Adrenal gland (tissue), 12 donors: ENCODE results near the gene TAGLN. TPM values are rescaled to one million over a fixed set of nuclear protein-coding genes. Genes with fewer than 3 reads are reported as not detected.

Experiments used
- DNase-seq, 7 donors: peaks; one replicate each; pipeline ENCODE4 v3.0.0-alpha.2; 2019 to 2020
- H3K27ac ChIP-seq, 5 donors: fragments of 200-600 bp; sonication (generic) in 4 of 5; 1 replicate in 3 of 5; 2 replicates in 2 of 5; pipeline versions ENCODE4 v1.5.1 to v1.8.0; 2016 to 2020; ENCODE audit warnings: mild to moderate bottlenecking in 1 of 5
- H3K27me3 ChIP-seq: fragments of 200-600 bp; 2 replicates; pipeline ENCODE4 v1.8.0; 2021
- H3K36me3 ChIP-seq, 2 donors: fragments of 200-600 bp; replicated peaks in 1 of 2; 1 replicate in 1 of 2; 2 replicates in 1 of 2; pipeline versions ENCODE4 v1.5.1 to v1.8.0; 2018 to 2022
- H3K4me1 ChIP-seq, 2 donors: fragments of 200-600 bp; replicated peaks in 1 of 2; 1 replicate in 1 of 2; 2 replicates in 1 of 2; pipeline versions ENCODE4 v1.5.1 to v1.8.0; 2018 to 2021
- H3K4me3 ChIP-seq, 4 donors: fragments of 200-600 bp; sonication (generic) in 3 of 4; one replicate each; pipeline ENCODE4 v1.5.1; 2016 to 2018
- H3K9me3 ChIP-seq, 3 donors: fragments of 200-600 bp; sonication (generic) in 1 of 3; replicated peaks in 1 of 3; 1 replicate in 2 of 3; 2 replicates in 1 of 3; pipeline versions ENCODE4 v1.5.1 to v1.8.0; 2016 to 2021
- POLR2A ChIP-seq, 2 donors: fragments of 450-650 bp; IDR thresholded peaks; one replicate each; pipeline ENCODE4 v1.6.1; 2017; ENCODE audit warnings: antibody characterized with exemption in 2 of 2, mild to moderate bottlenecking in 2 of 2, moderate library complexity in 1 of 2
- WGBS, 4 donors: extraction: QIAGEN DNeasy Blood & Tissue Kit in 2 of 4; methylation state at CpG; one replicate each; pipeline versions ENCODE4 v1.1.5 to v1.1.7; 2013 to 2017; 5-methylcytosine and 5-hydroxymethylcytosine counted together
- intact Hi-C, 2 donors: fragments of 100-400 bp; cut with DNase I; formaldehyde crosslinking; loops; one replicate each; pipeline versions ENCODE4 v1.14.1 to v1.15.0; 2022 to 2023
- polyA plus RNA-seq, 3 donors: library from polyadenylated mRNA; stranded (reverse); fragments of 200-250 nt in 2 of 3; fragments of 350-450 nt in 1 of 3; fragmentation: Illumina TruSeq in 1 of 3; extraction: RNeasy Lipid Tissue Mini Kit (QIAGEN cat#74804) in 1 of 3; gene quantifications; one replicate each; pipeline ENCODE4 v1.2.3, GENCODE V29; 2013 to 2014
- total RNA-seq, 9 donors: library from RNA; depleted of rRNA in 4 of 9; stranded (reverse); fragments of >200 nt in 4 of 9; fragments of 120-200 nt in 1 of 9; fragmentation: NEBNext Ultra II Directional in 1 of 9; extraction: Animal tissue kit (Norgen Biotek cat#: 25700) in 1 of 9; gene quantifications; one replicate each; pipeline versions ENCODE4 v1.1.0 to v1.2.4, GENCODE V29; 2013 to 2023
- TF ChIP-seq, protein P1 (sequence below), 6 experiments: fragments of 450-650 bp in 4 of 6; fragments of 200-600 bp in 2 of 6; sonication (generic) in 1 of 6; IDR thresholded peaks; 1 replicate in 5 of 6; 2 replicates in 1 of 6; pipeline versions ENCODE4 v1.5.1 to v1.8.0; 2016 to 2021; ENCODE audit warnings: antibody characterized with exemption in 6 of 6, mild to moderate bottlenecking in 2 of 6, moderate library complexity in 1 of 6
- donor health status: healthy with polysubstance abuse.
- donor health status: Bipolar disorder and iron deficiency.
- donor health status: DM: yes; HTN: yes; CAD: no.
- donor health status: DM: no; HTN: no; CAD: no.
- donor health status: DM: no; HTN: no; CAD: no.
- donor health status: DM: yes; HTN: yes; CAD: no.

TAGLN gene
- total and polyA plus RNA-seq, 12 donors = 37.1 to 1,290 (median 739) TPM

- H3K27ac ChIP-seq = no peak overlapping the region
- no peak overlapping the region for H3K4me3 ChIP-seq
- peaks cover 20 to 21% of the 10 kb centered on the region in 2 donors for H3K4me1 ChIP-seq
- TF ChIP-seq, protein P1, sequence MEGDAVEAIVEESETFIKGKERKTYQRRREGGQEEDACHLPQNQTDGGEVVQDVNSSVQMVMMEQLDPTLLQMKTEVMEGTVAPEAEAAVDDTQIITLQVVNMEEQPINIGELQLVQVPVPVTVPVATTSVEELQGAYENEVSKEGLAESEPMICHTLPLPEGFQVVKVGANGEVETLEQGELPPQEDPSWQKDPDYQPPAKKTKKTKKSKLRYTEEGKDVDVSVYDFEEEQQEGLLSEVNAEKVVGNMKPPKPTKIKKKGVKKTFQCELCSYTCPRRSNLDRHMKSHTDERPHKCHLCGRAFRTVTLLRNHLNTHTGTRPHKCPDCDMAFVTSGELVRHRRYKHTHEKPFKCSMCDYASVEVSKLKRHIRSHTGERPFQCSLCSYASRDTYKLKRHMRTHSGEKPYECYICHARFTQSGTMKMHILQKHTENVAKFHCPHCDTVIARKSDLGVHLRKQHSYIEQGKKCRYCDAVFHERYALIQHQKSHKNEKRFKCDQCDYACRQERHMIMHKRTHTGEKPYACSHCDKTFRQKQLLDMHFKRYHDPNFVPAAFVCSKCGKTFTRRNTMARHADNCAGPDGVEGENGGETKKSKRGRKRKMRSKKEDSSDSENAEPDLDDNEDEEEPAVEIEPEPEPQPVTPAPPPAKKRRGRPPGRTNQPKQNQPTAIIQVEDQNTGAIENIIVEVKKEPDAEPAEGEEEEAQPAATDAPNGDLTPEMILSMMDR (IDR thresholded peaks at IDR 0.05) = no peak
- TF ChIP-seq POLR2A (IDR thresholded peaks at IDR 0.05) = no peak
- intact Hi-C loops = loop anchor here (2.0 kb wide), 1 partner anchor 43 kb away; no protein-coding TSS in a partner anchor
- no peaks in the 10 kb centered on the region for H3K27me3 ChIP-seq
- WGBS, 4 donors = 88 to 96% (median 92%) methylated on average over 7 to 11 of the region's 11 CpGs
- peaks cover 0 to 47% of the 10 kb centered on the region in 2 donors for H3K36me3 ChIP-seq
- H3K9me3 ChIP-seq = no peaks in the 10 kb centered on the region
- peak in 4 of 7 donors; percentile 9 to 46 (median 11) for DNase-seq
Observed at GRCh38 chr11:117183724-117184349, 15.3 kb upstream of the TAGLN start.

DNA sequence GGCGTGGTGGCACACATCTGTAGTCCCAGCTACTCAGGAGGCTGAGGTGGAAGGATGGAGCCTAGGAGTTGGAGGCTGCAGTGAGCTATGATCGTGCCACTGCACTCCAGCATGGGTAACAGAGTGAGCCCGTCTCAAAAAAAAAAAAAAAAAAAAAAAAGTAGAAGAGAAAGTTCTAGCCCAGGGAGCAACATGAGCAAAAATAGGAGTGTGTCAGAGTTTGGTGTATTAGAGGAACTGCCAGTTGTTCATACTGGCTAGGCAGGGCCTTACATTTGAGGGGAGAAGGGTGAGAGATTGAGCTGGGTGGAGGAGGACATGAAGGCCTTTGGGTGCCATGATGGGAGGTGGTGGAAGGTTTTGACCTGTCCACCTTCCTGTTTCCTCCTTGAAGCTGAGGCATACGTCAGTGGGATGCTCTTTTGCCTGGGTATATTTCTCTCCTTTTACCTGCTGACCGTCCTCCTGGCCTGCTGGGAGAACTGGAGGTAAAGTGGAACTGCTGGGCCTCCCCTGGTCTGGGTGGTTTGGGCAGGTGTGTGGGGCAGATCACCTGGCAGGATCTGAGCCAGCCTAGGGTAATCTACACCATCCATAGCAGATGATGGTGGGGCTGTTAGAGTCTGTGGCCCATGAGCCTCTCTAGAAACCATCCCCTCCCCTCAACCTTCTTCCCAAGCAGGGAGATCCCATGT is 13.3 kb upstream of the TAGLN start:
- Histone ChIP-seq H3K27me3 (no peaks in the 10 kb centered on the region), H3K36me3 (peaks cover 0 to 67% of the 10 kb centered on the region in 2 donors), H3K27ac (peak overlapping the region in 2 of 5 donors; percentile 16 to 45), H3K9me3 (no peaks in the 10 kb centered on the region), H3K4me1 (peaks cover 3 to 7% of the 10 kb centered on the region in 2 donors), H3K4me3 (no peak overlapping the region)
- intact Hi-C loops = loop anchor here in 1 of 2 donors (2.0 kb wide), 1 partner anchor 41 kb away; no protein-coding TSS in a partner anchor
- DNase-seq = no peak
- TF ChIP-seq POLR2A (IDR thresholded peaks at IDR 0.05) = no peak
- TF ChIP-seq, protein P1 (IDR thresholded peaks at IDR 0.05) = no peak
- WGBS, 4 donors = 77 to 87% (median 82%) methylated on average over 5 of the region's 5 CpGs

DNA sequence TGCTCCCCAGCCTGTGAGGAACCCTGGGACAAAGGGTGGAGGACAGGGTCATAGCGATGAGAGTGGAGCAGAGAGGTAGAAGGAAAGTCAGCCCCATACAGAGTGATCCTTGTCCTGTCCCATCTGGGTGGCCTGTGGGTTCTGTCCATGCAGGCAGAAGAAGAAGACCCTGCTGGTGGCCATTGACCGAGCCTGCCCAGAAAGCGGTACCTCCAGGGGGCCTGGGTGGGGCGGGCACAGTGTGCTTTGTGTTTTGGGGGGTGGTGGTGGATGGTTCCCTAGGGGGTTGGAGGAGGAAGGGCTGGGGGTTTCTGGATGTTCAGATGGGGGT is 12.8 kb upstream of the TAGLN start:
- Histone ChIP-seq H3K27me3 (no peaks in the 10 kb centered on the region), H3K36me3 (peaks cover 0 to 72% of the 10 kb centered on the region in 2 donors), H3K9me3 (no peaks in the 10 kb centered on the region), H3K4me3 (no peak overlapping the region), H3K4me1 (peaks cover 0 to 2% of the 10 kb centered on the region in 2 donors), H3K27ac (peak overlapping the region in 2 of 5 donors; percentile 16 to 45)
- 89 to 97% (median 95%) methylated on average over 4 of the region's 4 CpGs for WGBS, 4 donors
- no peak for TF ChIP-seq POLR2A (IDR thresholded peaks at IDR 0.05)
- TF ChIP-seq, protein P1 (IDR thresholded peaks at IDR 0.05) = no peak
- intact Hi-C loops = no loop called here
- DNase-seq = peak in 1 of 7 donors; percentile 13

- 58 to 67% (median 61%) methylated on average over 6 of the region's 6 CpGs for WGBS, 4 donors
- H3K4me3 ChIP-seq = no peak overlapping the region
- no peak for TF ChIP-seq POLR2A (IDR thresholded peaks at IDR 0.05)
- TF ChIP-seq, protein P1 (IDR thresholded peaks at IDR 0.05) = no peak
- intact Hi-C loops = no loop called here
- peak overlapping the region in 2 of 5 donors; percentile 5 to 45 for H3K27ac ChIP-seq
- no peaks in the 10 kb centered on the region for H3K4me1 ChIP-seq
- H3K36me3 ChIP-seq = peaks cover 0 to 77% of the 10 kb centered on the region in 2 donors
- no peaks in the 10 kb centered on the region for H3K27me3 ChIP-seq
- DNase-seq = peak in 6 of 7 donors; percentile 7 to 54 (median 28)
- H3K9me3 ChIP-seq = no peaks in the 10 kb centered on the region
Observed at GRCh38 chr11:117187007-117187406, 12.2 kb upstream of the TAGLN start.
